Measurements from ENCODE around the gene CDKAL1. TPM values are rescaled to one million over a fixed set of nuclear protein-coding genes. Genes with fewer than 3 reads are reported as not detected.
"Not testable (repeated sequence)": the region's sequence is repeated elsewhere in the genome, so short reads cannot be mapped to it uniquely, and the experiment has no call there.

Gene CDKAL1
- total RNA-seq, 1 donor from 2014 or later, result 29.5 TPM

GRCh38 chr6:21228876-21229460 lies 694.7 kb downstream of the CDKAL1 start:
- intact Hi-C loops (cut with micrococcal nuclease), result no loop called here

- intact Hi-C loops (cut with micrococcal nuclease), result no loop called here
These were observed 696.3 kb downstream of the CDKAL1 start for GRCh38 chr6:21230536-21230935.

GRCh38 chr6:21235162-21235561 lies 700.9 kb downstream of the CDKAL1 start:
- intact Hi-C loops (cut with micrococcal nuclease), result no loop called here

- intact Hi-C loops (cut with micrococcal nuclease), result no loop called here
These were observed 704.0 kb downstream of the CDKAL1 start for GRCh38 chr6:21238208-21238607.

- intact Hi-C loops (cut with micrococcal nuclease), result no loop called here
These were observed 706.5 kb downstream of the CDKAL1 start for GRCh38 chr6:21240709-21241108.

GRCh38 chr6:21241231-21242130 lies 707.2 kb downstream of the CDKAL1 start:
- intact Hi-C loops (cut with micrococcal nuclease), result no loop called here

GRCh38 chr6:21244897-21245470 lies 710.7 kb downstream of the CDKAL1 start:
- intact Hi-C loops (cut with micrococcal nuclease), result no loop called here

- intact Hi-C loops (cut with micrococcal nuclease), result no loop called here
These were observed 711.2 kb downstream of the CDKAL1 start for GRCh38 chr6:21245488-21245887.

GRCh38 chr6:21246075-21246474 lies 711.8 kb downstream of the CDKAL1 start:
- intact Hi-C loops (cut with micrococcal nuclease), result no loop called here

- intact Hi-C loops (cut with micrococcal nuclease), result not testable (repeated sequence)
These were observed 720.2 kb downstream of the CDKAL1 start for GRCh38 chr6:21254460-21254859.

GRCh38 chr6:21256197-21256596 lies 721.9 kb downstream of the CDKAL1 start:
- intact Hi-C loops (cut with micrococcal nuclease), result no loop called here

- intact Hi-C loops (cut with micrococcal nuclease), result no loop called here
These were observed 722.9 kb downstream of the CDKAL1 start for GRCh38 chr6:21257125-21257524.

GRCh38 chr6:21258665-21259064 lies 724.4 kb downstream of the CDKAL1 start:
- intact Hi-C loops (cut with micrococcal nuclease), result no loop called here

GRCh38 chr6:21259660-21260059 lies 725.4 kb downstream of the CDKAL1 start:
- intact Hi-C loops (cut with micrococcal nuclease), result no loop called here

GRCh38 chr6:21262504-21262903 lies 728.2 kb downstream of the CDKAL1 start:
- intact Hi-C loops (cut with micrococcal nuclease), result no loop called here

- intact Hi-C loops (cut with micrococcal nuclease), result no loop called here
These were observed 729.5 kb downstream of the CDKAL1 start for GRCh38 chr6:21263531-21264287.

GRCh38 chr6:21264288-21265033 lies 730.2 kb downstream of the CDKAL1 start:
- intact Hi-C loops (cut with micrococcal nuclease), result no loop called here

GRCh38 chr6:21265034-21265729 lies 730.9 kb downstream of the CDKAL1 start:
- intact Hi-C loops (cut with micrococcal nuclease), result no loop called here

- intact Hi-C loops (cut with micrococcal nuclease), result no loop called here
These were observed 731.4 kb downstream of the CDKAL1 start for GRCh38 chr6:21265730-21266044.

GRCh38 chr6:21270636-21271201 lies 736.5 kb downstream of the CDKAL1 start:
- intact Hi-C loops (cut with micrococcal nuclease), result no loop called here

Data from T-helper 2 cell treated with Interferon-gamma antibody and Interleukin-4, amounts not matched to agents 100 ng/mL and 5 ng/mL, for 36 hours (primary cell).